Renal pelvis (tissue), 4 donors: ENCODE data around the gene NTNG2. TPM values are rescaled to one million over a fixed set of nuclear protein-coding genes. Genes with fewer than 3 reads are reported as not detected.

Experiments used
- DNase-seq: peaks from one replicate; pipeline ENCODE4 v3.0.0-alpha.2; 2013
- polyA plus RNA-seq, 3 donors: library from polyadenylated mRNA; unstranded; fragments of 120-200 nt; gene quantifications; one replicate each; pipeline ENCODE4 v1.2.1, GENCODE V29; 2013; ENCODE audit not compliant: insufficient read length in 3 of 3

Gene NTNG2
- polyA plus RNA-seq, 3 donors, result 0.34 to 0.74 (median 0.41) TPM

DNA sequence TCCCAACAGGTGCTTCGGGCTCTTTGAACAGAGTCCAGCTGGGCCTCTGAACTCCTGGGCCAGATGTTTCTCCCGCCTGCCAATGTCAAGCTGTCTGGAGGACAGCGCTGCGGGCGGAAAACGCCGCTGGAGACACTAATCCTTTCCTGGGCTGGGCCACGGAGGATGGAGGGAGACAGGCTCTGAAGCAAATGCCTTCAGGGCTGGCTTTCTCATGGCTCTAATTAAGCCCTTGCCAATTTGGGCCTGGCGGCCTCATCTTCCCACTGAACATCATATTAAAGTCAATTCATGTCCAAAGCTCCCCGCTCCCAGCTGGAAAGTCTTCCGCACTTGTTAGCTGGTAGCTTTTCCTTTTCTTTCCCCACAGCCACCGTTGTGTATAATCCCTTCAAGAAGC, 72.7 kb downstream of the NTNG2 start:
- DNase-seq, result no peak

DNA sequence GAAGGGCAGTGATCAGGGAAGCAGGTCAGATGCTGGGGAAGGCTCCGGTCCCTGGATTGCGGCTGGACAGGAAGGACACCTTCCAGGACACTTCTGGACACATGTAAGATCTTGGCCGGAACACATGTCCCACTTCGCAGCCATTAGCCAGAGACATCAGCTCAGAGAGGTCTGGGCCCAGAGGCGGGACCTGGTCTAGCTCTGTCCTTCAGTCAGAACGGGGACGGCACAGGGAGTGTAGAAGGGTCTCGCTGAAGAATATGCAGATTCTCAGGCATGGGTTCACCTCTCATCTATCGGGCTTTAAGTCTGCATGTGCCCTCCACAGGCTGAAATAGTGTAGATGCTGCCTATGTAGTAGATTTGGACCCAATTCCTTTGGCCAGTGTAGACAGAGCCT, 73.3 kb downstream of the NTNG2 start:
- no peak for DNase-seq

GRCh38 chr9:132235894-132236661, 74.2 kb downstream of the NTNG2 start:
- DNase-seq, result peak; percentile 66

GRCh38 chr9:132236662-132237311, 74.9 kb downstream of the NTNG2 start:
- DNase-seq, result no peak

- DNase-seq, result no peak
Measured at GRCh38 chr9:132237481-132237880, 75.6 kb downstream of the NTNG2 start.

DNA sequence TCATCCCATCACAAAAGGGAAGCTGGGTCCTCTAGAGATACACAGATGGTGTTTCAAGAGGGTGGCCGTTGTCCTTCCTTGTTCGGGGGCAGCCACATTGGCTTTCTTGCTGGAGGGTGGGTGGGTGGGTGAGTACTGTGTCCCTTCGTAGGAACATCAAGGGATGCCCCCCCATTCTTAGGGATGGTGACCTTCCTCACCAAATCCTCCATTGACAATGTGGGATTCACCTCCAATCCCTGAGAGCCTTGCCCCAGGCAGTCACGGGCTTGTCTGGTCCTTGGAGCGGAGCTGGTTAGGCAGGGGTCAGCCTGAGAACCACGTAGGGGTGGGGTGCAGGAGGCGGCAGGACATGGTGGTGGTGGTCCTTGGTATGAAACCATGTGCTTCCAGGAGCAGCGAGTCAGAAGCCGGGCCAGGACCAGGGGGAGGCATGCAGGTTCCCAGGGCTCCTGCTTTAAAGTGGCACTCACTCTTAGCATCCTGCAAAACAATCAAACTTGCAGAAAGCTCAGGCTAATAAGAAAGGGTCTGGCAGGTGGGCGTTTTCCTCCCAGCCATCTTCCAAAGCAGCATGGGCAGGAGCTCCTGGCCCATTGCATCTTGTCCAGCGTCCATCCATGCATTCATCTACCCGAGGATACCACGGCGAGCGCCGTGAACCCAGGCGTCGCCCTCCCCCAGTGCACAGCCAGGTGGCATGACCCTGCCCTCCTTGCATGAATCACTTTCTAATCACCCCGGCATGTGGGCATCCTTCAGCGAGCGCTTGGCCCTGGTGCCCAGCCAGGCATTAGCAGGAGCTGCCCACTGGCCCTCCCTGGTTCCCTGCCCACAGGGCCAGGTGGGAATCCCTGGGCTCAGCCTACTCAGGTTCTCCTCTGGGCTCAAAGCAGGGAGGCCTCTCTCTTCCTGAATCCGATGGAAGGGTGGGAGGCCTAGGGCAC, 76.4 kb downstream of the NTNG2 start:
- DNase-seq, result no peak

DNA sequence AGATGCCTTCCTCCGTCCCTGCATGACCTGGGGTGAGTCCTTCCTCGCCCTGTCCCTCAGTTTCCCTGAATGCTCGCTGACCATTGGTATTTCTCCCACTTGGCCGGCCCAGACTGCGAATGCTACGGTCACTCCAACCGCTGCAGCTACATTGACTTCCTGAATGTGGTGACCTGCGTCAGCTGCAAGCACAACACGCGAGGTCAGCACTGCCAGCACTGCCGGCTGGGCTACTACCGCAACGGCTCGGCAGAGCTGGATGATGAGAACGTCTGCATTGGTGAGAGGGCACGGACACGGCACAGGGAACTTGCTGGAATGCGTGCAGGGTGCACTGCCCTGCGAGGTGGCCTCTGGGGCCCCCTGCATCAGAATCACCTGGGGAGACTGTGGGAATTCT, 77.1 kb downstream of the NTNG2 start:
- DNase-seq, result no peak

GRCh38 chr9:132239518-132239917, 77.7 kb downstream of the NTNG2 start:
- no peak for DNase-seq

DNA sequence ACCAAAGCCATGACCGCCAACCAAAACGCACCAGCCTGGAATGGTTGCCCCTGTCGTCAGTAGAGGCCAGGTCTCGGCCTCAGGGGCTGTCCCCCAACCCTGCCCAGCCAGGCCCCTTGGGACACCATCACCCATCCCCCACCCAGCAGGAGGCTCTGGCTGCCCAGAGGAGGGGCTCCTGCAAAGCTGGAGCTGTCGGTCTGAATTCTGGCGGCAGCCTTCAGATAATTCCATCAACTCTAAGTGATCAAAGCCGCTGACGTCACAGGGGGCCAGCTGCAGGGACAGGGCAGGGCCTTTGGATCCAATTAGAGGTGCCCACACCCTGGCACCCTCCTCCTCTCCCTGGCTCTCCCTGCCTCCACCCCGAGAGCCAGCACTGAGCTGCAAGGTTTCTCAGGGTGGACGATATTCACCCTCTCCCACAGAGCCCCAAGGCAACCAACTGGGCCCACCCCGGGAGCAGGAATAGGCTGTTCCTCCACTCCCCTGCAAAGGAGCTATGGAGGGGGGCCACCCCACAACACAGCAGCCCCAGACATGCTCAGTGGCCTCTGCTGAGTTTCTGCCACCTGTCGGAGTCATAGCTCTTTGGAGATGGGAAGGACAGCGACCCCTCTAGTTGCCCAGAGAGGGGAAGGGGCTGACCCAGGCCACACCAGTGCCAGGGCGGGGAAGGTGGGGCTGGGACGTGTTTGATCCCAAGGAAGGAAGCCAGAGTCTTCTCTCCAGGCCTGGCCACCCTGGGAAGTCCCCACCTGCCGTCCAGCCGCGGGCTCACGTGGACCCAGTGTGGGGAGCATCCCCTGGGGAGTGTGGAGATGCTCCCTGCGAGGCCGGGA, 78.4 kb downstream of the NTNG2 start:
- no peak for DNase-seq

DNA sequence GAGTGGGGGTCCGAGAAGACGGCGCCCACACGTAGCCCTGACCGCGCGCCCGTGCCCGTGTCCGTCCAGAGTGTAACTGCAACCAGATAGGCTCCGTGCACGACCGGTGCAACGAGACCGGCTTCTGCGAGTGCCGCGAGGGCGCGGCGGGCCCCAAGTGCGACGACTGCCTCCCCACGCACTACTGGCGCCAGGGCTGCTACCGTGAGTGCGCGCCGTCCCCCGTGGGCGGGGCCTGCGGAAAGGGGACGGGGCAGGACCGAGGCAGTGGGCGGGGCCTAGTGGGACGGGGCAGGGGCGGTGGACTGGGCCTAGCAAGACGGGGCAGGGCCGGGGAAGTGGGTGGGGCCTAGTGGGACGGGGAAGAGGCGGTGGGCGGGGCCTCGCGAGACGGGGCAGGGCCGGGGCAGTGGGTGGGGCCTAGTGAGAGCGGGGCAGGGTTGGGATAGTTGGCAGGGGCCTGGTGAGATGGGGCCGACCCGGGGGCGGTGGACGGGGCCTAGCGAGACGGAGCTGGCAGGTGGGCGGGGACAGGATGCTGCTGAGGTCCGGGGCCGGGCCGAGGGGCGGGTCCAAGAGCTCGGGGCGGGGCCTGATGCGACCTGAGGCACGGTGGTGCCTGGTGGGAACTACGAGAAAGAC, 79.1 kb downstream of the NTNG2 start:
- DNase-seq, result peak; percentile 85

- DNase-seq, result no peak
Measured at GRCh38 chr9:132241483-132241839, 79.6 kb downstream of the NTNG2 start.

DNA sequence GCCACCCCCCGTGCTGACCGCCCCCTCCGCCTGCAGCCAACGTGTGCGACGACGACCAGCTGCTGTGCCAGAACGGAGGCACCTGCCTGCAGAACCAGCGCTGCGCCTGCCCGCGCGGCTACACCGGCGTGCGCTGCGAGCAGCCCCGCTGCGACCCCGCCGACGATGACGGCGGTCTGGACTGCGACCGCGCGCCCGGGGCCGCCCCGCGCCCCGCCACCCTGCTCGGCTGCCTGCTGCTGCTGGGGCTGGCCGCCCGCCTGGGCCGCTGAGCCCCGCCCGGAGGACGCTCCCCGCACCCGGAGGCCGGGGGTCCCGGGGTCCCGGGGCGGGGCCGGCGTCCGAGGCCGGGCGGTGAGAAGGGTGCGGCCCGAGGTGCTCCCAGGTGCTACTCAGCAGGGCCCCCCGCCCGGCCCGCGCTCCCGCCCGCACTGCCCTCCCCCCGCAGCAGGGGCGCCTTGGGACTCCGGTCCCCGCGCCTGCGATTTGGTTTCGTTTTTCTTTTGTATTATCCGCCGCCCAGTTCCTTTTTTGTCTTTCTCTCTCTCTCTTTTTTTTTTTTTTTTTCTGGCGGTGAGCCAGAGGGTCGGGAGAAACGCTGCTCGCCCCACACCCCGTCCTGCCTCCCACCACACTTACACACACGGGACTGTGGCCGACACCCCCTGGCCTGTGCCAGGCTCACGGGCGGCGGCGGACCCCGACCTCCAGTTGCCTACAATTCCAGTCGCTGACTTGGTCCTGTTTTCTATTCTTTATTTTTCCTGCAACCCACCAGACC, 80.2 kb downstream of the NTNG2 start:
- DNase-seq, result peak; percentile 37

DNA sequence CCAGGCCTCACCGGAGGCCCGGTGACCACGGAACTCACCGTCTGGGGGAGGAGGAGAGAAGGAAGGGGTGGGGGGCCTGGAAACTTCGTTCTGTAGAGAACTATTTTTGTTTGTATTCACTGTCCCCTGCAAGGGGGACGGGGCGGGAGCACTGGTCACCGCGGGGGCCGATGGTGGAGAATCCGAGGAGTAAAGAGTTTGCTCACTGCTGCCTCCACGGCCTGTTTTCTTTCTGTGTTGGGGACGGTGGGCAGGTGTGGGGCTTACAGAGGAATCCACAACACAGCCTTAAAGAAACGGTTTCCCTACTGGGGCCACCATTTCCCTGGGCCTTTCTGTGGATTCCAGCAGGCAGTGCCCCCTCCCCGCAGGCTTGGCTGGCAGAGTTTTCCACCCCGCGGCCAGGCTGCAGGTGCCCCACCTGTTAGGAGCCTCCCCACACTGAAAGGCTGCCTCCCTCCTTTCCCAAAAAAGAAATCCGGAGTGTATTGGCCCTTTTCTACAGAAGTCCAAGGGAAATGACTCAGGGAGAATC, 80.8 kb downstream of the NTNG2 start:
- no peak for DNase-seq

GRCh38 chr9:132243156-132244074, 81.6 kb downstream of the NTNG2 start:
- no peak for DNase-seq

GRCh38 chr9:132244582-132245455, 83.0 kb downstream of the NTNG2 start:
- DNase-seq, result no peak

DNA sequence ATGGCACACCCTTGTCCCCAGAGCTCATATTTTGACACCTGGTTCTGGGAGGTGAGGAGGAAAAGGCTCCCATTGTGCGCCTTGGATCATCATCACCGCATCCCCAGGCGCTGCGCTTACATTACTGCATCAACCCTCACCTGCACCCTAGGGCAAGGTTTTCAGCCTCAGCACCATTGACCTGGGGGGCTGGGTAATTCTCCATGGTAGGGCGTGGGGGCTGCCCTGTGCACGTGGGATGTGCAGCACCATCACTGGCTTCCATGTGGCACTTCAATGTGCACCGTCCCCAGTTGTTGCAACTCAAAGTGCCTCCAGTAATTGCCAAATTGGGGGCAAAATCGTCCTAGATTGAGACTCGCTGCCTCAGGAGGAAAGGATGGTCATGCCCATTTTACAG, 83.6 kb downstream of the NTNG2 start:
- no peak for DNase-seq

- no peak for DNase-seq
Measured at GRCh38 chr9:132247942-132248341, 86.1 kb downstream of the NTNG2 start.

- DNase-seq, result no peak
Measured at GRCh38 chr9:132249123-132249522, 87.3 kb downstream of the NTNG2 start.
